MM.1S (cell line): ENCODE results near the gene ZNF286A.
"Not testable (repeated sequence)": the region's sequence is repeated elsewhere in the genome, so short reads cannot be mapped to it uniquely, and the experiment has no call there.

Experiments
- DNase-seq: peaks from one replicate; pipeline ENCODE4 v3.0.0-alpha.2; 2015
- H2AFZ ChIP-seq: fragments of 300-600 bp; sonication (generic); 2 replicates; pipeline ENCODE4 v1.6.0; 2016; ENCODE audit warnings: antibody characterized with exemption, low read length
- H3F3A ChIP-seq: fragments of 300-600 bp; sonication (generic); 2 replicates; pipeline ENCODE4 v1.6.1; 2016; ENCODE audit warnings: mild to moderate bottlenecking, antibody characterized with exemption, low read length, moderate library complexity, mixed read lengths; ENCODE audit not compliant: insufficient read depth
- H3K27ac ChIP-seq: fragments of 300-600 bp; sonication (generic); 2 replicates; pipeline ENCODE4 v1.5.1; 2016; ENCODE audit warnings: mild to moderate bottlenecking, low read length
- H3K27me3 ChIP-seq: fragments of 300-600 bp; sonication (generic); replicated peaks from 2 replicates; pipeline ENCODE4 v1.6.0; 2016; ENCODE audit warnings: low read length; ENCODE audit not compliant: insufficient read depth
- H3K36me3 ChIP-seq: fragments of 300-600 bp; sonication (generic); replicated peaks from 2 replicates; pipeline ENCODE4 v1.6.1; 2016; ENCODE audit warnings: mild to moderate bottlenecking, low read length, mixed read lengths; ENCODE audit not compliant: insufficient read depth
- H3K4me1 ChIP-seq: fragments of 300-600 bp; sonication (generic); 2 replicates; pipeline ENCODE4 v1.6.1; 2016; ENCODE audit warnings: low read length, mixed read lengths
- H3K4me2 ChIP-seq: fragments of 300-600 bp; sonication (generic); 2 replicates; pipeline ENCODE4 v1.6.0; 2016; ENCODE audit warnings: low read depth, low read length
- H3K4me3 ChIP-seq: fragments of 300-600 bp; sonication (generic); 2 replicates; pipeline ENCODE4 v1.5.1; 2016; ENCODE audit warnings: low read length, mixed read lengths
- H3K79me2 ChIP-seq: fragments of 300-600 bp; sonication (generic); 2 replicates; pipeline ENCODE4 v1.6.1; 2016; ENCODE audit warnings: mixed run types, low read length, mixed read lengths
- H3K9ac ChIP-seq: fragments of 300-600 bp; sonication (generic); 2 replicates; pipeline ENCODE4 v1.6.1; 2016; ENCODE audit warnings: low read length, mixed read lengths
- H3K9me2 ChIP-seq: fragments of 300-600 bp; sonication (generic); replicated peaks from 2 replicates; pipeline ENCODE4 v1.6.1; 2016; ENCODE audit warnings: mild to moderate bottlenecking, low read length, mixed read lengths; ENCODE audit not compliant: insufficient read depth
- H3K9me3 ChIP-seq: fragments of 300-600 bp; sonication (generic); replicated peaks from 2 replicates; pipeline ENCODE4 v1.6.1; 2016; ENCODE audit warnings: mild to moderate bottlenecking, low read length, mixed read lengths; ENCODE audit not compliant: insufficient read depth
- H4K20me1 ChIP-seq: fragments of 300-600 bp; sonication (generic); 2 replicates; pipeline ENCODE4 v1.6.1; 2016; ENCODE audit warnings: mild to moderate bottlenecking, low read length, moderate library complexity, mixed read lengths; ENCODE audit not compliant: insufficient read depth
- CTCF ChIP-seq: fragments of 300-600 bp; sonication (generic); IDR thresholded peaks from 2 replicates; pipeline ENCODE4 v1.5.1; 2016; ENCODE audit warnings: antibody characterized with exemption, low read length, mixed read lengths
- EZH2 ChIP-seq: fragments of 300-600 bp; sonication (generic); optimal IDR thresholded peaks from 2 replicates; pipeline ENCODE3; 2017; ENCODE audit warnings: low read depth, mild to moderate bottlenecking, antibody characterized with exemption, low read length, mixed read lengths
- EZH2phosphoT487 ChIP-seq: fragments of 300-600 bp; sonication (generic); IDR thresholded peaks from 2 replicates; pipeline ENCODE4 v1.6.1; 2018; ENCODE audit warnings: antibody characterized with exemption, low read length

The ZNF286A gene

GRCh38 chr17:15651583-15652110 lies 47.9 kb upstream of the ZNF286A start:
- H3K9me2 ChIP-seq: no peaks in the 10 kb centered on the region
- H3K9ac ChIP-seq: no peak overlapping the region
- H3F3A ChIP-seq: no peaks in the 10 kb centered on the region
- H3K4me1 ChIP-seq: no peaks in the 10 kb centered on the region
- no peaks in the 10 kb centered on the region for H4K20me1 ChIP-seq
- H3K9me3 ChIP-seq: no peaks in the 10 kb centered on the region
- H2AFZ ChIP-seq: no peak overlapping the region
- no peak for TF ChIP-seq CTCF
- no peak for TF ChIP-seq EZH2phosphoT487
- no peak for TF ChIP-seq EZH2
- no peak overlapping the region for H3K4me2 ChIP-seq
- H3K79me2 ChIP-seq: no peaks in the 10 kb centered on the region
- H3K27ac ChIP-seq: no peak overlapping the region
- H3K36me3 ChIP-seq: no peaks in the 10 kb centered on the region
- no peaks in the 10 kb centered on the region for H3K27me3 ChIP-seq
- DNase-seq: no peak
- H3K4me3 ChIP-seq: no peak overlapping the region

- no peak for DNase-seq
- Histone ChIP-seq H3K9me3 (no peaks in the 10 kb centered on the region), H3K4me3 (no peak overlapping the region), H3F3A (no peaks in the 10 kb centered on the region), H3K79me2 (no peaks in the 10 kb centered on the region), H3K27ac (no peak overlapping the region), H3K9me2 (no peaks in the 10 kb centered on the region), H3K27me3 (no peaks in the 10 kb centered on the region), H4K20me1 (no peaks in the 10 kb centered on the region), H3K4me2 (no peak overlapping the region), H3K36me3 (no peaks in the 10 kb centered on the region), H2AFZ (no peak overlapping the region), H3K4me1 (no peaks in the 10 kb centered on the region), H3K9ac (no peak overlapping the region)
- no peak for TF ChIP-seq EZH2
- TF ChIP-seq EZH2phosphoT487: no peak
- TF ChIP-seq CTCF: no peak
Observed at GRCh38 chr17:15652960-15653359, 46.6 kb upstream of the ZNF286A start.

- not testable (repeated sequence) for H3K79me2 ChIP-seq
Observed at GRCh38 chr17:15654401-15654800, 45.2 kb upstream of the ZNF286A start.

GRCh38 chr17:15654886-15655561 lies 44.5 kb upstream of the ZNF286A start:
- H3K27me3 ChIP-seq: no peaks in the 10 kb centered on the region
- no peak overlapping the region for H3K4me2 ChIP-seq
- H3K79me2 ChIP-seq: no peaks in the 10 kb centered on the region
- no peak for DNase-seq
- H3K9me3 ChIP-seq: no peaks in the 10 kb centered on the region
- H4K20me1 ChIP-seq: no peaks in the 10 kb centered on the region
- H3K9me2 ChIP-seq: no peaks in the 10 kb centered on the region
- H3K4me1 ChIP-seq: no peaks in the 10 kb centered on the region
- no peak overlapping the region for H3K27ac ChIP-seq
- no peak overlapping the region for H3K4me3 ChIP-seq
- H3K36me3 ChIP-seq: no peaks in the 10 kb centered on the region
- H3K9ac ChIP-seq: no peak overlapping the region
- TF ChIP-seq EZH2phosphoT487 (no peak), CTCF (no peak), EZH2 (no peak)
- H3F3A ChIP-seq: no peaks in the 10 kb centered on the region
- no peak overlapping the region for H2AFZ ChIP-seq

More at GRCh38 chr17:15654401-15654800, 45.2 kb upstream of the ZNF286A start:
- H3K9ac ChIP-seq, H2AFZ ChIP-seq, H3K36me3 ChIP-seq, H3K9me2 ChIP-seq, DNase-seq, H3K27ac ChIP-seq, H3K4me2 ChIP-seq, H4K20me1 ChIP-seq, H3K4me3 ChIP-seq, H3K4me1 ChIP-seq, H3F3A ChIP-seq, H3K27me3 ChIP-seq, H3K9me3 ChIP-seq: not testable (repeated sequence)
